SJCRH30 (cell line): Measurements from ENCODE around the gene CIB1. TPM values are rescaled to one million over a fixed set of nuclear protein-coding genes. Genes with fewer than 3 reads are reported as not detected.
A peak's percentile ranks its signal among the peaks of the same experiment; 100 is the strongest.

ENCODE experiments used
- DNase-seq, 2 experiments: peaks; one replicate each; pipeline ENCODE4 v3.0.0-alpha.2; 2015 to 2020
- H3K27ac ChIP-seq: fragments of 250-450 bp; sonication (Bioruptor Pico); 2 replicates; pipeline ENCODE4 v1.5.1; 2020; ENCODE audit warnings: mild to moderate bottlenecking, moderate library complexity
- H3K27me3 ChIP-seq: fragments of 250-450 bp; sonication (Bioruptor Pico); 2 replicates; pipeline ENCODE4 v1.5.1; 2020; ENCODE audit warnings: mild to moderate bottlenecking, moderate library complexity
- H3K36me3 ChIP-seq: fragments of 250-450 bp; sonication (Bioruptor Pico); 2 replicates; pipeline ENCODE4 v1.5.1; 2020; ENCODE audit warnings: mild to moderate bottlenecking, moderate library complexity
- H3K4me1 ChIP-seq: fragments of 250-450 bp; sonication (Bioruptor Pico); 2 replicates; pipeline ENCODE4 v1.5.1; 2020; ENCODE audit warnings: mild to moderate bottlenecking, moderate library complexity
- H3K4me3 ChIP-seq: fragments of 250-450 bp; sonication (Bioruptor Pico); 2 replicates; pipeline ENCODE4 v1.5.1; 2020; ENCODE audit warnings: mild to moderate bottlenecking, moderate library complexity
- H3K9me3 ChIP-seq: fragments of 250-450 bp; sonication (Bioruptor Pico); replicated peaks from 2 replicates; pipeline ENCODE4 v1.5.1; 2020; ENCODE audit warnings: mild to moderate bottlenecking, moderate library complexity
- total RNA-seq: library from RNA; depleted of rRNA; stranded (reverse); fragments of >200 nt; shearing (Covaris generic); gene quantifications from 2 replicates; pipeline ENCODE4 v1.2.3, GENCODE V29; 2014

CIB1 gene
- total RNA-seq, 1 experiment from 2014 or later = 12.7 TPM

GRCh38 chr15:90230071-90230494 is 3.7 kb downstream of the CIB1 start:
- Histone ChIP-seq H3K27ac (no peak overlapping the region), H3K27me3 (no peaks in the 10 kb centered on the region), H3K4me3 (no peak overlapping the region), H3K4me1 (peaks cover 6% of the 10 kb centered on the region; the same call in 1 of the 2 replicates), H3K9me3 (no peaks in the 10 kb centered on the region), H3K36me3 (no peaks in the 10 kb centered on the region)
- DNase-seq = no peak

DNA sequence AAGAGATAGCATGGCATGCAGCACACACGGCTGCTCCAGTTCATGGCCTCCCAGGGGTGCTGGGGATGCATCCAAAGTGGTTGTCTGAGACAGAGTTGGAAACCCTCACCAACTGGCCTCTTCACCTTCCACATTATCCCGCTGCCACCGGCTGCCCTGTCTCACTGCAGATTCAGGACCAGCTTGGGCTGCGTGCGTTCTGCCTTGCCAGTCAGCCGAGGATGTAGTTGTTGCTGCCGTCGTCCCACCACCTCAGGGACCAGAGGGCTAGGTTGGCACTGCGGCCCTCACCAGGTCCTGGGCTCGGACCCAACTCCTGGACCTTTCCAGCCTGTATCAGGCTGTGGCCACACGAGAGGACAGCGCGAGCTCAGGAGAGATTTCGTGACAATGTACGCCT is 4.8 kb downstream of the CIB1 start:
- DNase-seq = no peak
- H3K4me1 ChIP-seq = 0 out of 2 replicates have a peak, but pooled peaks cover 2% of the 10 kb centered on the region
- no peaks in the 10 kb centered on the region for H3K36me3 ChIP-seq
- no peaks in the 10 kb centered on the region for H3K9me3 ChIP-seq
- H3K27me3 ChIP-seq = no peaks in the 10 kb centered on the region
- no peak overlapping the region for H3K27ac ChIP-seq
- no peak overlapping the region for H3K4me3 ChIP-seq

DNA sequence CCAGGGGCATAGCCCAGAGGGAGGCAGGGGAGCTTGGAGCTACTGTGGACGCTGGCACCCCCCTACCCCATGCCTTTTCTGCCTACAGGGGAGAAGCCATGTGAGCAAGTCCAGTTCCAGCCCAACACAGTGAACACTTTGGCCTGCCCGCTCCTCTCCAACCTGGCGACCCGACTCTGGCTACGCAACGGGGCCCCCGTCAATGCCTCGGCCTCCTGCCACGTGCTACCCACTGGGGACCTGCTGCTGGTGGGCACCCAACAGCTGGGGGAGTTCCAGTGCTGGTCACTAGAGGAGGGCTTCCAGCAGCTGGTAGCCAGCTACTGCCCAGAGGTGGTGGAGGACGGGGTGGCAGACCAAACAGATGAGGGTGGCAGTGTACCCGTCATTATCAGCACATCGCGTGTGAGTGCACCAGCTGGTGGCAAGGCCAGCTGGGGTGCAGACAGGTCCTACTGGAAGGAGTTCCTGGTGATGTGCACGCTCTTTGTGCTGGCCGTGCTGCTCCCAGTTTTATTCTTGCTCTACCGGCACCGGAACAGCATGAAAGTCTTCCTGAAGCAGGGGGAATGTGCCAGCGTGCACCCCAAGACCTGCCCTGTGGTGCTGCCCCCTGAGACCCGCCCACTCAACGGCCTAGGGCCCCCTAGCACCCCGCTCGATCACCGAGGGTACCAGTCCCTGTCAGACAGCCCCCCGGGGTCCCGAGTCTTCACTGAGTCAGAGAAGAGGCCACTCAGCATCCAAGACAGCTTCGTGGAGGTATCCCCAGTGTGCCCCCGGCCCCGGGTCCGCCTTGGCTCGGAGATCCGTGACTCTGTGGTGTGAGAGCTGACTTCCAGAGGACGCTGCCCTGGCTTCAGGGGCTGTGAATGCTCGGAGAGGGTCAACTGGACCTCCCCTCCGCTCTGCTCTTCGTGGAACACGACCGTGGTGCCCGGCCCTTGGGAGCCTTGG is 5.6 kb downstream of the CIB1 start:
- Histone ChIP-seq H3K27ac (no peak overlapping the region), H3K4me1 (0 out of 2 replicates have a peak, but pooled peaks cover 2% of the 10 kb centered on the region), H3K27me3 (no peaks in the 10 kb centered on the region), H3K36me3 (no peaks in the 10 kb centered on the region), H3K4me3 (no peak overlapping the region), H3K9me3 (no peaks in the 10 kb centered on the region)
- no peak for DNase-seq

DNA sequence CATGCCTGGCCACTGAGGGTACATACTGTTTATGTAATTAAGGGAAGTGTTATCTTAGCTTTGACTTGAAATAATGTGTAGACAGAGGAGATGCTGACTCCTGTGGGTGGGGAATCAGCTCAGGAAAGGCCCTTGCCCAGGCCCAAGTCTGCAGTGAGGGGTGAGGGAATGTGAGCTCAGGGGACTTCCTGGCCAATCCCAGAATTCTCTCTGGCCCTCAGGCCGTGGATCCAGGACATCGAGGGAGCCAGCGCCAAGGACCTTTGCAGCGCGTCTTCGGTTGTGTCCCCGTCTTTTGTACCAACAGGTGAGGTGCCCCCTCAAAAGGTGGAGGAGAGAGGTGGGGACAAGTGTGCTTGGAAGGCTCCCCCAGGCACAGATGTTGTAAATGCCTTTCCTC is 6.4 kb downstream of the CIB1 start:
- DNase-seq = no peak
- Histone ChIP-seq H3K27me3 (no peaks in the 10 kb centered on the region), H3K36me3 (no peaks in the 10 kb centered on the region), H3K4me1 (no peaks in the 10 kb centered on the region), H3K4me3 (no peak overlapping the region), H3K27ac (no peak overlapping the region), H3K9me3 (no peaks in the 10 kb centered on the region)

GRCh38 chr15:90225504-90226234 is 8.1 kb downstream of the CIB1 start:
- no peaks in the 10 kb centered on the region for H3K4me1 ChIP-seq
- H3K4me3 ChIP-seq = no peak overlapping the region
- H3K36me3 ChIP-seq = no peaks in the 10 kb centered on the region
- no peak overlapping the region for H3K27ac ChIP-seq
- no peak for DNase-seq
- no peaks in the 10 kb centered on the region for H3K27me3 ChIP-seq
- H3K9me3 ChIP-seq = no peaks in the 10 kb centered on the region

DNA sequence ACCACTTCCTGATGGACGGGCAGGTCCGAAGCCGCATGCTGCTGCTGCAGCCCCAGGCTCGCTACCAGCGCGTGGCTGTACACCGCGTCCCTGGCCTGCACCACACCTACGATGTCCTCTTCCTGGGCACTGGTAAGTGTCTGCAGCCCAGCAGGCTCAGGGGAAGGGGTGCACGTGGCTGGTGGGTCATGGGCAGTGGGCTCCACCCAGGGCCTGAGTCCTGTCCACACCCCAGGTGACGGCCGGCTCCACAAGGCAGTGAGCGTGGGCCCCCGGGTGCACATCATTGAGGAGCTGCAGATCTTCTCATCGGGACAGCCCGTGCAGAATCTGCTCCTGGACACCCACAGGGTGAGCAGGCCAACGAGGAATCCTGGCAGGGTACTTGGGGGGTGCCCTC is 8.7 kb downstream of the CIB1 start:
- no peak overlapping the region for H3K4me3 ChIP-seq
- DNase-seq = no peak
- no peak overlapping the region for H3K27ac ChIP-seq
- no peaks in the 10 kb centered on the region for H3K9me3 ChIP-seq
- no peaks in the 10 kb centered on the region for H3K27me3 ChIP-seq
- H3K4me1 ChIP-seq = no peaks in the 10 kb centered on the region
- no peaks in the 10 kb centered on the region for H3K36me3 ChIP-seq

- no peaks in the 10 kb centered on the region for H3K9me3 ChIP-seq
- no peaks in the 10 kb centered on the region for H3K36me3 ChIP-seq
- no peaks in the 10 kb centered on the region for H3K27me3 ChIP-seq
- H3K4me3 ChIP-seq = no peak overlapping the region
- no peak overlapping the region for H3K27ac ChIP-seq
- DNase-seq = no peak
- no peaks in the 10 kb centered on the region for H3K4me1 ChIP-seq
Measured at GRCh38 chr15:90223441-90224165, 10.1 kb downstream of the CIB1 start.

DNA sequence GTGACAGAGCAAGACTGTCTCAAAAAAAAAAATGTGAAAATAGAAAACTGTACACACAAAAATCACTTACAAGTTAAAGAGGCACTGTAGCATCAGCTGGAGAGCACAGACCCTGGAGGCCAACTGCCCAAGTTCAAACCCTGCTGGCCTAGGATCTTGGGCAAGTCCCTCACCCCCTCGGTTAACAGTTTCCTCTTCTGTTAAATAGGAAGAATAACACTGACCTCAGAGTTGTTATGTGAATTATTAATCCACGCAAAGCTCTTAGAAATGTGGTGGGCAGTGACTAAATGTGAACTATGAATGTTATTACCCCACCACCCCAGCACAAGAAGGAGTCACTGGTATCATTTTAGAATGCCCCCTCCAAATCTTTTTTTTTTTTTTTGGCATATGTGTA is 11.2 kb downstream of the CIB1 start:
- Histone ChIP-seq H3K9me3 (no peaks in the 10 kb centered on the region), H3K4me1 (no peaks in the 10 kb centered on the region), H3K4me3 (no peak overlapping the region)

DNA sequence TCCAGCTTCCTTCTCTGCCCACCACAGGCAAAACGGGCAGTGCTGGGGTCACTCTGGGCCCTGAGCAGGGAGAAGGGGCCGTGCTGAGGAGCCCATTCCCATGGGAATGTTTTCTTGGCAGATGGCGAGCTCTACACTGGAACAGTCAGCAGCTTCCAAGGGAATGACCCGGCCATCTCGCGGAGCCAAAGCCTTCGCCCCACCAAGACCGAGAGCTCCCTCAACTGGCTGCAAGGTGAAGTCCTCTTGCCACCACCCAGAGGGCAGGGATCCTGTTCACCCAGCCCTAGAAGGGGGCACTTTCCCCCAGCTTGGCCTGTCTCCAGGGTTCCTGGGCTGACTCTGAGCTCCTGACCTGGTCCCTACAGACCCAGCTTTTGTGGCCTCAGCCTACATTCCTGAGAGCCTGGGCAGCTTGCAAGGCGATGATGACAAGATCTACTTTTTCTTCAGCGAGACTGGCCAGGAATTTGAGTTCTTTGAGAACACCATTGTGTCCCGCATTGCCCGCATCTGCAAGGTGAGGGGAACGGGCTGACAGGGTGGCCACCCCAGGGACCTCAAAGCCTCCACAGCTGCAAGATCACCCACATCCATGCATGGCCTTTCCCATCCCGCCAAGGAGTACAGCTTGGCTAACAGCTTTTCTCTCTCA is 12.4 kb downstream of the CIB1 start:
- H3K4me3 ChIP-seq = no peak overlapping the region
- no peaks in the 10 kb centered on the region for H3K36me3 ChIP-seq
- peak; percentile 85 to 89 for DNase-seq
- no peaks in the 10 kb centered on the region for H3K4me1 ChIP-seq
- no peaks in the 10 kb centered on the region for H3K27me3 ChIP-seq
- H3K27ac ChIP-seq = no peak overlapping the region
- no peaks in the 10 kb centered on the region for H3K9me3 ChIP-seq

More for the DNA sequence above, 11.2 kb downstream of the CIB1 start:
- Histone ChIP-seq H3K27ac (no peak overlapping the region), H3K27me3 (no peaks in the 10 kb centered on the region), H3K36me3 (no peaks in the 10 kb centered on the region)
- DNase-seq = no peak

DNA sequence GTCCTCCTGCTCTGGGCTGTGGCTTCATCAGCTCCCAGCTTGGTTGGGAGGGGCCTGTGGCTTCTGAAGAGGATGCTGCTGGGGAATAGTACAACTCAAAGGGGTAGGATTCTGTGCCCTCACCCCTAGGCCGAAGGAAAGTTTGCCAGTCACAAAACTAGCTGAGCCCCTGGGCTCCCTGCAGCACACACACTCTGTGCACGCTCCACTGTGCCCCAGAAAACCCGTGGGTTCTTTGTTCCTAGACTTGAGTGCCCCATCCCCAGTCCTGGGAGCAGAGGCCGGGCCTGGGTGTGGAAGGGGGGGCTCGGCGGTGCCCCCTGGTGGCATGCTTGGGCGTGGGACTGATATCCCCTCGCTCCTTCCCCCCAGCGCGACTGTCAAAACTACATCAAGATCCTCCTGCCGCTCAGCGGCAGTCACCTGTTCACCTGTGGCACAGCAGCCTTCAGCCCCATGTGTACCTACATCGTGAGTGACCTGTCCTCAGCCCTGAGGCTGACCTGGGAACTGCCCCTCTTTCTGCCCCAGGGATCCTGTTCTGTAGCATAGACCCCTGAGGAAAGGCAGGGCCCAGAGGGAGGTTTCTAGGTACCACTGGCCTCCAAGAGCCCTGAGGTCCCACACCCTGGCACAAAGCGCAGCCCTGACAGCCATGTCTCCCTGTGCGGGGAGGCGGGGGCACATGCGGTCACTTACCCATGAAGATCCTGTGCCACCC is 14.2 kb downstream of the CIB1 start:
- no peaks in the 10 kb centered on the region for H3K4me1 ChIP-seq
- peak; percentile 46 to 70 for DNase-seq
- no peaks in the 10 kb centered on the region for H3K27me3 ChIP-seq
- H3K4me3 ChIP-seq = no peak overlapping the region
- no peak overlapping the region for H3K27ac ChIP-seq
- H3K36me3 ChIP-seq = no peaks in the 10 kb centered on the region
- no peaks in the 10 kb centered on the region for H3K9me3 ChIP-seq

DNA sequence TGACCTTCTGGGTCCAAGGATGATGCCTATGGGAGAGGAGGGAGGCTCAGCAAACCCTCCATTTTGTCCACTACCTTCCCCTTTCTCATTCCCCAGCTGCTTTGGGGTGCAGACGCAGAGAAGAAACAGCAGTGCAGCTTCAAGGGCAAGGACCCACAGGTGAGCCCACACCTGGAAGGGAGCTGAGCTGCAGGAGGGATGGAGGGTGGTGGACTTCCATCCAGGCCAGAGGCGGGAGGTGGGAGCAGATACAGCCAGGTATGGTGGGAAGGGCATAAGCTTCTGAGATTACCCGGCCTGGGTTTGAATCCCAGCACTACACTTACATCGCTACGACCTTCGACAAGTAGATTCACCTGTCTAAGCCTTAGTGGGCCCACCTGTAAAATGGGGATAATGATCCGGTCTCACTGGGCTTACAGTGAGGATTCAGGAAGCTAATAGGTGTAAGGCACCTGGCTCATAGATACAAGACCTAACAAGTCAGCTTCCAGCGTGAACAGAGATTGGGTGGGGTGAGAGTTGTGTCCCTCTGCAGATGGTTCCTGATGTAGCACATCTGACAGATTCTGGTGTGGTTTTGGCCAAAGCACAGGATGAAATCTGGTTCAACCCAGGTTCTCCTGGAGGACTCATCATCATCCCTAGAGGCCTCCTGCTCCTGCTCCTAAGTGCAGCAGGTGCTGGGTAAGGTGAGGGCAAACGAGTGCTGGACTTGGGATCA is 15.9 kb downstream of the CIB1 start:
- DNase-seq = no peak
- Histone ChIP-seq H3K27me3 (no peaks in the 10 kb centered on the region), H3K36me3 (no peaks in the 10 kb centered on the region), H3K4me1 (no peaks in the 10 kb centered on the region), H3K9me3 (no peaks in the 10 kb centered on the region), H3K27ac (no peak overlapping the region), H3K4me3 (no peak overlapping the region)

- Histone ChIP-seq H3K4me1 (no peaks in the 10 kb centered on the region), H3K4me3 (no peak overlapping the region), H3K9me3 (no peaks in the 10 kb centered on the region)
Measured at GRCh38 chr15:90214553-90215196, 19.1 kb downstream of the CIB1 start.

DNA sequence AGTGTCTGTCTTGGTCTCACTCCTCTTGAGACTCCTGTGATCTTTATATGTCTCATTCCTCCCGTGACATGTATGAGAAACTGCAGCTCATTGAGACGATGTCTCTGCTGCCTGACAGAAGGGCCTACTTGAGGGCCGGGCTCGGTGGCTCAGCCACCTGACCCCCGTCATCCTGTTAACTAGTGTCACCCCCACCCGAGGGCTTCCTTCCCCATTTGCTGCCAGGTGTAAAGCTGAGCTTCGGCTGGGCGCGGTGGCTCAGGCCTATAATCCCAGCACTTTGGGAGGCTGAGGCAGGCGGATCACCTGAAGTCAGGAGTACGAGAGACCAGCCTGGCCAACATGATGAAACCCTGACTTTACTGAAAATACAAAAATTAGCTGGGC is 19.9 kb downstream of the CIB1 start:
- H3K27ac ChIP-seq = no peak overlapping the region
- H3K4me3 ChIP-seq = no peak overlapping the region
- DNase-seq = no peak
- H3K9me3 ChIP-seq = no peaks in the 10 kb centered on the region
- no peaks in the 10 kb centered on the region for H3K27me3 ChIP-seq
- H3K4me1 ChIP-seq = no peaks in the 10 kb centered on the region
- no peaks in the 10 kb centered on the region for H3K36me3 ChIP-seq

More at GRCh38 chr15:90214553-90215196, 19.1 kb downstream of the CIB1 start:
- H3K27ac ChIP-seq = no peak overlapping the region
- H3K27me3 ChIP-seq = no peaks in the 10 kb centered on the region
- peak in 1 of 2 experiments; percentile 28 for DNase-seq
- H3K36me3 ChIP-seq = no peaks in the 10 kb centered on the region
